ENCODE results near the gene PDE5A. TPM values are rescaled to one million over a fixed set of nuclear protein-coding genes. Genes with fewer than 3 reads are reported as not detected.
"Not testable (repeated sequence)": the region's sequence is repeated elsewhere in the genome, so short reads cannot be mapped to it uniquely, and the experiment has no call there.

PDE5A gene
- total RNA-seq, 2 experiments from 2014 or later: 0.81 to 1.1 TPM

GRCh38 chr4:119489305-119489704 lies 139.3 kb downstream of the PDE5A start:
- no peak overlapping the region for H3K27ac Mint-ChIP-seq
- DNase-seq: no peak
- H3K36me3 Mint-ChIP-seq (ENCODE audit: low read depth): peaks cover 4% of the 10 kb centered on the region
- H3K9me3 Mint-ChIP-seq: peaks cover 2% of the 10 kb centered on the region
- ChIA-PET POLR2A (no interaction called here), CTCF (no interaction called here)
- H3K4me3 Mint-ChIP-seq: no peak overlapping the region
- no peaks in the 10 kb centered on the region for H3K27me3 Mint-ChIP-seq
- no peaks in the 10 kb centered on the region for H3K4me1 Mint-ChIP-seq

GRCh38 chr4:119480331-119480730 lies 148.3 kb downstream of the PDE5A start:
- Mint-ChIP-seq H3K4me3 (no peak overlapping the region), H3K36me3 (ENCODE audit: low read depth) (peaks cover 57% of the 10 kb centered on the region), H3K4me1 (no peaks in the 10 kb centered on the region), H3K27ac (no peak overlapping the region), H3K9me3 (peaks cover 8% of the 10 kb centered on the region), H3K27me3 (no peaks in the 10 kb centered on the region)
- DNase-seq: no peak
- POLR2A ChIA-PET: no interaction called here
- CTCF ChIA-PET: no interaction called here

- Mint-ChIP-seq H3K4me1 (no peaks in the 10 kb centered on the region), H3K4me3 (no peak overlapping the region), H3K27me3 (no peaks in the 10 kb centered on the region), H3K9me3 (peaks cover 8% of the 10 kb centered on the region), H3K27ac (no peak overlapping the region), H3K36me3 (ENCODE audit: low read depth) (peaks cover 57% of the 10 kb centered on the region)
- POLR2A ChIA-PET: no interaction called here
- CTCF ChIA-PET: no interaction called here
- DNase-seq: no peak
Observed at GRCh38 chr4:119479835-119480234, 148.8 kb downstream of the PDE5A start.

GRCh38 chr4:119479180-119479808 lies 149.3 kb downstream of the PDE5A start:
- no peak overlapping the region for H3K4me3 Mint-ChIP-seq
- DNase-seq: no peak
- H3K36me3 Mint-ChIP-seq (ENCODE audit: low read depth): peaks cover 55% of the 10 kb centered on the region
- no peaks in the 10 kb centered on the region for H3K27me3 Mint-ChIP-seq
- H3K9me3 Mint-ChIP-seq: peaks cover 6% of the 10 kb centered on the region
- no peaks in the 10 kb centered on the region for H3K4me1 Mint-ChIP-seq
- ChIA-PET POLR2A (no interaction called here), CTCF (no interaction called here)
- no peak overlapping the region for H3K27ac Mint-ChIP-seq

- peaks cover 51% of the 10 kb centered on the region for H3K36me3 Mint-ChIP-seq (ENCODE audit: low read depth)
- DNase-seq: no peak
- CTCF ChIA-PET: no interaction called here
- no peaks in the 10 kb centered on the region for H3K27me3 Mint-ChIP-seq
- no peak overlapping the region for H3K4me3 Mint-ChIP-seq
- no peak overlapping the region for H3K27ac Mint-ChIP-seq
- POLR2A ChIA-PET: no interaction called here
- H3K4me1 Mint-ChIP-seq: no peaks in the 10 kb centered on the region
- peaks cover 3% of the 10 kb centered on the region for H3K9me3 Mint-ChIP-seq
Observed at GRCh38 chr4:119478446-119479179, 150.0 kb downstream of the PDE5A start.

GRCh38 chr4:119477412-119478053 lies 151.1 kb downstream of the PDE5A start:
- Mint-ChIP-seq H3K36me3 (ENCODE audit: low read depth) (peaks cover 45% of the 10 kb centered on the region), H3K27me3 (no peaks in the 10 kb centered on the region), H3K4me1 (no peaks in the 10 kb centered on the region), H3K4me3 (no peak overlapping the region), H3K9me3 (no peaks in the 10 kb centered on the region), H3K27ac (no peak overlapping the region)
- CTCF ChIA-PET: no interaction called here
- no peak for DNase-seq
- POLR2A ChIA-PET: no interaction called here

GRCh38 chr4:119471259-119471658 lies 157.3 kb downstream of the PDE5A start:
- Mint-ChIP-seq H3K4me3 (no peak overlapping the region), H3K4me1 (peaks cover 5% of the 10 kb centered on the region), H3K27ac (no peak overlapping the region), H3K27me3 (no peaks in the 10 kb centered on the region), H3K36me3 (ENCODE audit: low read depth) (peaks cover 24% of the 10 kb centered on the region), H3K9me3 (no peaks in the 10 kb centered on the region)
- POLR2A ChIA-PET: no interaction called here
- CTCF ChIA-PET: no interaction called here
- no peak for DNase-seq

GRCh38 chr4:119470737-119471063 lies 157.9 kb downstream of the PDE5A start:
- H3K27ac Mint-ChIP-seq, CTCF ChIA-PET, H3K27me3 Mint-ChIP-seq, H3K9me3 Mint-ChIP-seq, POLR2A ChIA-PET, DNase-seq, H3K4me1 Mint-ChIP-seq, H3K4me3 Mint-ChIP-seq: not testable (repeated sequence)
- H3K36me3 Mint-ChIP-seq (ENCODE audit: low read depth): peaks cover 24% of the 10 kb centered on the region

- H3K27me3 Mint-ChIP-seq, CTCF ChIA-PET, H3K4me3 Mint-ChIP-seq, H3K4me1 Mint-ChIP-seq, DNase-seq, H3K27ac Mint-ChIP-seq, POLR2A ChIA-PET, H3K9me3 Mint-ChIP-seq: not testable (repeated sequence)
- peaks cover 22% of the 10 kb centered on the region for H3K36me3 Mint-ChIP-seq (ENCODE audit: low read depth)
Observed at GRCh38 chr4:119470021-119470736, 158.4 kb downstream of the PDE5A start.

- CTCF ChIA-PET, H3K4me1 Mint-ChIP-seq, H3K27me3 Mint-ChIP-seq, H3K4me3 Mint-ChIP-seq, H3K9me3 Mint-ChIP-seq, DNase-seq, POLR2A ChIA-PET, H3K27ac Mint-ChIP-seq: not testable (repeated sequence)
- H3K36me3 Mint-ChIP-seq (ENCODE audit: low read depth): peaks cover 22% of the 10 kb centered on the region
Observed at GRCh38 chr4:119469039-119469438, 159.6 kb downstream of the PDE5A start.

- H3K36me3 Mint-ChIP-seq (ENCODE audit: low read depth): peaks cover 19% of the 10 kb centered on the region
- H3K27ac Mint-ChIP-seq, CTCF ChIA-PET, H3K9me3 Mint-ChIP-seq, H3K4me3 Mint-ChIP-seq, H3K27me3 Mint-ChIP-seq, POLR2A ChIA-PET, H3K4me1 Mint-ChIP-seq: not testable (repeated sequence)
- DNase-seq: peak; percentile 23
Observed at GRCh38 chr4:119462733-119463132, 165.9 kb downstream of the PDE5A start.

- CTCF ChIA-PET: interaction anchor here (1.0 to 2.0 kb wide), 3 partner anchors 156 to 415 kb away, joined by 4 to 9 read pairs (median 8); partner anchors contain the start of gene USP53
- peaks cover 11% of the 10 kb centered on the region for H3K4me1 Mint-ChIP-seq
- not testable (repeated sequence) for DNase-seq; H3K36me3 Mint-ChIP-seq (ENCODE audit: low read depth); H3K27me3 Mint-ChIP-seq; H3K9me3 Mint-ChIP-seq
- H3K27ac Mint-ChIP-seq: peak overlapping the region; percentile 67
- H3K4me3 Mint-ChIP-seq: peak overlapping the region; percentile 89
- POLR2A ChIA-PET: interaction anchor here (2.0 kb wide), 1 partner anchor 156 kb away, joined by 20 read pairs; a partner anchor contains a TSS
Observed at GRCh38 chr4:119455734-119456133, 172.9 kb downstream of the PDE5A start.

GRCh38 chr4:119454491-119455270 lies 173.9 kb downstream of the PDE5A start:
- Mint-ChIP-seq H3K4me3 (peak overlapping the region; percentile 89), H3K27ac (peak overlapping the region; percentile 92), H3K4me1 (peaks cover 11% of the 10 kb centered on the region)
- ChIA-PET POLR2A (interaction anchor here (0.6 to 2.0 kb wide), 7 partner anchors 19 to 769 kb away, joined by 3 to 20 read pairs (median 3); partner anchors contain the start of gene METTL14), CTCF (interaction anchor here (0.7 to 2.0 kb wide), 6 partner anchors 20 to 602 kb away, joined by 3 to 9 read pairs (median 4); partner anchors contain the start of gene USP53)
- DNase-seq: peak; percentile 95
- H3K36me3 Mint-ChIP-seq (ENCODE audit: low read depth); H3K9me3 Mint-ChIP-seq; H3K27me3 Mint-ChIP-seq: not testable (repeated sequence)
